G401.6 (cell line): ENCODE data around the gene SNX30.

Experiments used
- FAIRE-seq: peaks from 2 replicates; lab custom pipeline; 2012; peaks lifted over from hg19 to GRCh38; lab: Jason Lieb, UNC

SNX30 gene

DNA sequence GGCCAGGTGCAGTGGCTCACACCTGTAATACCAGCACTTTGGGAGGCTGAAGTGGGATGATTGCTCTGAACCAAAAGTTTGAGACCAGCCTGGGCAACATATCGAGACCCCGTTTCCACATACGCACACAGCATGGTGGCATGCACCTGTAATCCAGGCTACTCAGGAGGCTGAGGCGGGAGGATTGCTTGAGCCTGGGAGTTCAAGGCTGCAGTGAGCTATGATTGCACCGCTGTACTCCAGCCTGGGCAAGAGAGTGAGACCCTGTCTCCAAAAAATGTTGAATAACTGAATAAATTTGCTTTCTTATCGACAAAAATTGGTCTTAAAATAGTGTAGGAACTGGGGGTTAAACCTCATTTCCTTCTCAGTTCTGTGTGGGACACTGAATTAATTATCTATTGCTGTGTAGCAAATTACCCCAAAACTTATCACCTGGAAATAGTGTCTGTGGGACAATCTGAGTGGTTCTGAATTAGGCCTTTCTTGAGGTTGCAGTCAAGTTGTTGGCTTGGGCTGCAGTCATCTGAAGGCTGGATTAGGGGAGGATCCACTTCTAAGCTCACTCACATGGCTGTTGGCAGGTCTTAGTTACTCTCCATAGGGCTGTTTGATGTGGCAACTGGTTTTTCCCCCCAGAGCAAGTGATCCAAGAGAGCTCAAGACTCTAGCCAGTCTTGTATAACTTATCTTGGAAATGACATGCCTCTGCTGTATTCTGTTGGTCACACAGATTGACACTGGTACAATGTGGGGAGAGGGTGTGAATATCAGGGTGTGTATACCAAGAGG, 2.0 kb downstream of the SNX30 start:
- no peak for FAIRE-seq

DNA sequence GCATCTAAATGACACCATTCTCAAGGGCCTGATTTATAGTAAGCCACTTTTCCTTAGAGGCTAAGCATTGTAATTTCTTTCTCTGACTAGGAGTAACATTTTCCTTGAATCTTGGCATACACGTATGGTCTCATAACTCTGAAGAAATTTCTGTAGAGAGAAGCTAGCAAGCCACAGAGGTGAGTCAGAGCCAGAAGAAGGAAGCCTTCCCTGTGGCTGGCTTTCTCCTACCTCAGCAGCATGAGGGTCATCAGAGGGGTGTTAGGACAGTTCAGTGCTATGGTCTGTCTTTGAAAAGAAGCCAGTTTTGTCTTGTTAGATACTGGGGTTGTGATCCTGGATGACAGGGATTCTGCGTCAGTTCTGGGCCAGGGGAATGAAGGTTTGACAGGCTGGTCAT, 3.2 kb downstream of the SNX30 start:
- FAIRE-seq, result no peak

DNA sequence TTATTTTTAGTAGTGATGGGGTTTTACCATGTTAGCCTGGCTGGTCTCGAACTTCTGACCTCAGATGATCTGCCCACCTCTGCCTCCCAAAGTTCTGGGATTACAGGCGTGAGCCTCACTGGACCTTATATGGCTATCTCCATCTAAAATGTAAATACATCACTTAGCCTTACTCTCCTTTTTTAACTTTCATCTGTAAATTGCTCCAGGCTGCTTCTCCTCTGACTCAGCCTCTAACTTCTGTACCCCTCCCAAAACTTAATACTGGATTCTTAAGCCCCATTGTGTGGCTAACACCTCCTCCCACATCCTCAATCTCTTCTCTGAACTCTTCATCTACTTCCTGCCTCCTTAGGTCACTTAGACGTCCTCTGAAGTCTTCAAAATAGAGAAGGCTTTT, 4.0 kb downstream of the SNX30 start:
- no peak for FAIRE-seq

DNA sequence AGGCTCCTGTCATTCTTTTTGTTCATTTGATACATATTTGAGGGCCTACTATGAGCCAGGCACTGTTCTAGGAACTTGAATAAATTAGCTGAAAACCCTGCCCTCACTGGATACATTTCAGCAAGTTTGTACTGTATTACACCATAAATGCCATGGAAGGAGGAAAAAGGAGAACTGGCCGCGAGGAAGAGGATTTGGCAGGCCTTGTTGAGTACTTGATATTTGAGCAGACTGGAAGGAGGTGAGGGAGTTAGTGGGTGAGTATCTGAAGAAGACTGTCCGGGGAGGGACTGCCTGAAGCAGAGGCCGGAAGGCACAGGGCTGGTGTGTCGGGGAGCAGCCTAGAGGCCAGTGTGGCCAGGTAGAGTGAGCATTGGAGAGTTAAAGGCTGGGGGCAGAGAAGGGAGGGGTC, 4.5 kb downstream of the SNX30 start:
- no peak for FAIRE-seq

DNA sequence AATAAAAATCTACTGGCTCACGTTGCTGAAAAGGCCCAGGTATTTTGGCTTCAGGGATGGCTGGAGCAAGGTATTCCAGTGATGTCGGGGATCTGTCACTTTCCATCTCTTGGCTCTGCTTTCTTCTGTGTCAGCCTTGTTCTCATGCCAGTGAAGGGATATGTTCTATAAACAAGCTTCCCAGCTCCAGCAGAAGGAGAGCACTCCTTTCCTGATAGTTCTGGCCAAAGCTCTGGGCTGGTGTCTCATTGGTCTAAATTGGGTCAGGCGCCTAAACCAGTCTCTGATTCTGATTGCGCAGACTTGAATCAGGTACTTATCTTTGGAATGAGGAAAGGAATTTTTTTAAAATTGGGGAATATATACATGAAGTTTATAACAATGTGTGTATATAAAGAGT, 5.1 kb downstream of the SNX30 start:
- no peak for FAIRE-seq

DNA sequence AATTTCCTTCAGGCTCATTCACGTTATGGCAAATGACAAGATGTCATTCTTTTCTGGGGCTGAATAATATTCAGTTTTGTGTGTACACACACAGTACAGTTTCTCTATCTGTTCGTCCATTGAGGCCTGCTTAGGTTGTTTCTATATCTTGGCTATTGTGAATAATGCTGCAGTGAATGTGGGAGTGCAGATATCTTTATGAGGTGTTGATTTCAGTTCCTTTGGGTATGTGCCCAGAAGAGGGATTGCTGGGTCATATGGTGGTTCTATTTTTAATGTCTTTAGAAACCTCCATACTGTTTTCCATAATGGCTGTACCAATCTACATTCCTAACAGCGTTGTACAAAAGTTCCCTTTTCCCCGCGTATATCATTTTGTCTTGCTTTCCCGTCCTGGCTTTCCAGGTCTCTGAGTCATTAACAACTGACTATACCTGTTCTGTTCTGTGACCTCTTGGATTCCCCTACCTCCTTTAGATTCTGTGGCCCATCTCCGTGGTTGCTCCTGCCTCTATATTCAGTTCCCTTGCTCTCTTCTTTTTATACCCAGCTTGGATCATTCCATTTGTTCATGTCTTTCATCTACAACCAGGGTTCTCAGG, 6.8 kb downstream of the SNX30 start:
- no peak for FAIRE-seq

DNA sequence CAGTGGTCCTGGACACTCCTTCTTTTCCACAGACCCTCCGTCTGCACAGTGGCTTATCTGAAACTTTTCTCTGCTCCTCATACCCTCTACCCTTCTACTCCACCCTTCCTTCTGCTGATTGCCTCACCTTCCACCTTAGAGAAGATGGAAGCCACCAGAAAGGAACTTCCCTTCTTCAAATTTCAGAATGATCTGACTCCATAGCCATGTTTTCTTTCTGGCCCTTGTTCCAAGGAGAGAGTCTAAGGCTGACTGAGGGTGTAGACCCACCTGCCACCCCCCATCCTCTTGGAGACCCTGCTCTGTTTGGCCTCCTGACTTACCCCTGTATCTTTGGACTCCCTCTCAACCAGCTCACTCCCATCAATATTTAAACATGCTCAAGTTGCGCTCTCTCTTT, 7.4 kb downstream of the SNX30 start:
- no peak for FAIRE-seq

DNA sequence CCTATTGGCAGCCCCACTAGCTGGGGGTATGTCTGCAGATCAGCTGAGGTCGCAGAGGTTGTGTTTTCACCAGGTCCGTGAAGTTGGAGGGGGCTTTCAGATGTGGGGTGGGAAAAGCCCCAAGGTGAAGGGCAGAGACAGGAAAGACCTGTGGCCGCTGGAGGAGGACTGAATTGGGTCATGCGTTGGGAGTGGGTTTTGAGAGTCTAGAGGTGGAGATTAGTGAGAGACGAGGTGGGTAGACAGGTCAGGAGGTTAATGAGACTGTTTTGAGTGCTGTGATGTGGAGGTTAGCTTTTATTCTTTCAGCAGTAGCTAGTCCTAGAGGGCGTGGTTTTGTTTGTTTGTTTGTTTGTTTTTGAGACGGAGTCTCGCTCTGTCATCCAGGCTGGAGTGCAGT, 10.3 kb downstream of the SNX30 start:
- no peak for FAIRE-seq

DNA sequence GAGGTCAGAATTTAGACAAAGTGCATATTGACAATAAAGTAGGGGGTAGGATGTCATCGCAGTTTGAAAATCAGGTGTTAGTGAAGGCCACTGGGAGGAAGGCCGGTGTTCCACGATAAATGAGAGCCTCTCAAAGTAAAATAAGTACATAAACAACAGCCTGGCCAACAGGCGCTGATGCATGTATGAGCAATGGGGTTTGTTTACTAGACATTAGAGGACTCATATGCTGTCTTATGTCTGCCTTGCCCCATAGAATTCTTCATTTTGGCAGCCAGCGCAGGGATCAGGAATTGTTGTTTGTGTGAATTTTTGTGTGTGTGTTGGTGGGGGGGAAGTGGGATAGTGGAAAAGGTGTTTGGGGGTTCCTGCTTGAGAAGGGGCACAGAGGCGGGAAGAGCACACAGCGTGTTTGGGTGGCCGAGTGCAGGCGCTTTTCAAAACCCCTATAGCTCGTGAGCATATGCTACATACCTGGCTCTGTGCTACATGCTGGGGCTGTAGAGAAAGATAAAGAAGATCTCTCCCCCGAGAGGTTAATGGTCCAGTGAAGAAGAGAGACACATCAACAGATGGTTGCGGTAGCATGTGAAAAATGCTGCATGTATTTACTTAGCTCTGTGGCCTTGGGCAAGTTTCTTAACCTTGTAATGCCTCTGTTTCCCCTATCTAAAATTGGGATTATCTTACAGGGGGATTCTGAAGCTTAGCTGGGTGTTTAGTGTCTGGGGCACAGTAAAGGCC, 11.5 kb downstream of the SNX30 start:
- FAIRE-seq, result no peak

DNA sequence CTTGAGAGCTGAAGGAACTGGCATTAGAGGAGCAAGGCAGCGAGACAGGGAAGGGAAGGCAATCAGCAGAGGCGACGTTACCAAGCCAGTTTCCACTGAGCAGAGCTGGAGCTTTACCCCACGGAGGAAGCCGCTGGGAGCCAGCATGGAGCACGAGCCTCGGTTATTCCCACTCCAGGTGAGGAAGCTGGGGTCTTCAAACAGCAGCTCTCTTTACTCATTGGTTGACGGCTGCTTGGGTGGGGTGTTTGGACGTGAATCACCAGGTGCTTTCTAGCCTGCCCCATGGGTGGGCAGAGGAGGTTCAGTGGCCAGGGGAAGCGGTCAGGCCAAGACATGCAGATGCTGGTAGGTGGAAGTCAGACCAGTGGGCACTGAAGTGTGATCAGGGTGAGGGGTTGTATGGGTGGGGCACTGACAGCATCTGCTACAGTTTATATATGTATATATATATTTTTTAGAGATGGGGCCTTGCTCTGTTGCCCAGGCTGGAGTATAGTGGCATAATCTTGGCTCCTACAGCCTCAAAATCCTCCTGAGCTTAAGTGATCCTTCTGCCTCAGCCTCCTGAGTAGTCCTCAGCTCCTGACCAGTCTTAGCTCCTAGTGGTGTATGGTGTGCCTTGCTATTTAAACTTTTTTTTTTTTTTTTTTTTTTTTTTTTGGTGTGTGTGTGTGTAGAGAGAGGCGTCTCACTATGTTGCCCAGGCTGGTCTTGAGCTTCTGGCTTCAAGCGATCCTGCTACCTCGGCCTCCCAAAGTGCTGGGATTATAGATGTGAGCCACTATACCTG, 12.4 kb downstream of the SNX30 start:
- no peak for FAIRE-seq

DNA sequence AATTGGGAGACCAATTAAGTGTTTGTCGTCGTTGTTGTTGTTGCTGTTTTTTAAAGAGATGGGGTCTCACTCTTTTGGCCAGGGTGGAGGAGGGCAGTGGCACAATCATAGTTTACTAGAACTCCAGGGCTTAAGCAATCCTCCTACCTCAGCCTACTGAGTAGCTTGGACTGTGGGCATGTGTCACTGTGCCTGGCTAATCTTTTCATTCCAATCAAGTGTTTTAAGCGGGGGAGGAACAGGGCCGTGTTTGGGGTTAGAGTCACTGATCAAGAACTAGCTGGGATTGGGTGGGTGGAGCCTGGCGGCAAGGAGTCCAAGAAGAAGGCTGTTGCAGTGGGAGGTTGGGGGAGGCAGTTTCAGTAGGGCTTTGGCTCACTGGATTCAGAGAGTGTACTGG, 13.8 kb downstream of the SNX30 start:
- no peak for FAIRE-seq

DNA sequence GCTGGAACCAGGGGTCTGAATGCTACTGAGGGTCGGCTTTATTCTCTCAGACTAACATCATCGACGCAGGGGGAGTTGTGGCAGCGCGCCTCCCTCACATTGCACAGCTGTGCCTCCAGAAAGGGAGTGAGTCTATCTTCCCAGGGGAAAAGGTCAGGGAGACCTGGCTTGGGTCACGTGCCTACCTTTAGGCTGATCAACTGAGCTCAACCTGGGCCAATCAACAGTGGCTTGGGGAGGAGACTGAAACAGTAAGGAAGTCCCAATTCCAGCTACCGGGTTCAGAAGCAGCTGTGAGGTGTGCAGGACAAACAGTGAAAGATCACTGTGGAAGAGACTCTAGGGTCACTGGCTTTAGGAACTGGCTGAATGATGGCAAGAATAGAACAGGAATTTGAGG, 14.3 kb downstream of the SNX30 start:
- FAIRE-seq, result no peak

DNA sequence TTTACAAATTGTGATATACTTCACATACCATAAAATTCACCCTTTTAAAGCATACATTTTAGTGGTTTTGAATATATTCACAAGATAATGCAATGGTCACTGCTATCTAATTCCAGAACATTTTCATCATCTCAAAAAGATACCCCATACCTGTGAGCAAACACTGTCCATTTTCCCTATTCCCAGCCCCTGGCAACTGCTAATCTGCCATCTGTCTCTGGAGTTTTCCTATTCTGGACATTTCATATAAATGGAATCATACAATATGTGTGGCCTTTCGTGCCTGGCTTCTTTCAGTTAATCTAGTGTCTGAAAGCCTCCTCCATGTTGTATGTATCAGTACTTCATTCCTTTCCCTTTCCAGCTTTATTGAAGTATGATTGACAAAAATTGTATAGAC, 14.7 kb downstream of the SNX30 start:
- FAIRE-seq, result no peak

DNA sequence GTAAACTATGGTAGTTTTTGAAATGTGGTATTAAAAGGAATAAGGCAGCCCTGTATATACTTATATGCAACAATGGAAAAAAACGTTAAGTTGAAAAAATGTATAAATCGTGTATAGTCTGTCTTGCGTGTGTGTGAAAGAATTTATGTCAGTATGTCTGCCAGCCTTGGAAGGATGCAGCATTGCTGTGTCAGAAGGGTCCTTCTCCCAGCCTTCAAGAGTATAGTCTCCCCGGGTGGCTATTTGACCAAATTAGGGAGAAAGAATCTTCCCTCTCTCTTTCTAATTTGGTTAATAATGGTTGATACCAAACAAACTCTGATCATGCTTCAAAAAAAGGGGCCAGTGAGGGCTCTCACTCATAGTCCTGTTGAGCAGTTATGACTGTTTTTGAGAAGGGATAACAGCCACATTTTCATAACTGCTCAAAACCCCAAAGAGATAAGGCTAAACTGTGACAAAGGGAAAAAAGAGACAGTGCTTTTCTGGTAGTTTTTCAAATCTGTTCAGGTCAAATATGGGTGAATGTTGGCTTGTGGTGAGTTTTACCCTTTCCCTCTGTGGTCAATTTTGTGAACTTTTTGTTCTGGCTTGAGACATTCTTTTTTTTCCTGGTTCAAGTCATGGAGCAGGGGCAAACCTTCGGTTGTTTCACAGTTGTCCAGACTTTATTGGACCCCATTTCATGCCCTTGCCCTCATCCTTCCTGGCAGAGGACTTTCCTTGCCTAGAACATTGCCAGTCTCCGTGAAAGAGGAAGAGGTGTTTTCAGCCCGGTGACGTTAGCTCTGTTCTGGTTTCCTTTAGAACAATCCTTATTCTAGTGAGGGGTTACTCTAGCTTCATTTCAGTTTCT, 21.0 kb downstream of the SNX30 start:
- no peak for FAIRE-seq

DNA sequence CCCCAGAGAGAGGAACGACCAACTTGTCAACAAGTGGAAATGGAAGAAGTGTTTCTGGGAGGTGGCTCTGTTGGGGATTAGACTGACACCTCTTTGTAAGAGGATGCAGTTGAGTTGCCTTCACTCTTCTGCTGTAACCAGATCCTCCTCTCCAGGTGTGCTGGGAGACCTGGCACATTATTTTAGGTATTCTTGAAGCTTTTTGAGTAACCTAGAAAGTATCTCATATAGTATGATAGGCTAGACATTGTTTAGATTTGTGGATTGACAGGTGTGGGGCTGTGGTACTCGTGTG, 21.6 kb downstream of the SNX30 start:
- FAIRE-seq, result no peak

DNA sequence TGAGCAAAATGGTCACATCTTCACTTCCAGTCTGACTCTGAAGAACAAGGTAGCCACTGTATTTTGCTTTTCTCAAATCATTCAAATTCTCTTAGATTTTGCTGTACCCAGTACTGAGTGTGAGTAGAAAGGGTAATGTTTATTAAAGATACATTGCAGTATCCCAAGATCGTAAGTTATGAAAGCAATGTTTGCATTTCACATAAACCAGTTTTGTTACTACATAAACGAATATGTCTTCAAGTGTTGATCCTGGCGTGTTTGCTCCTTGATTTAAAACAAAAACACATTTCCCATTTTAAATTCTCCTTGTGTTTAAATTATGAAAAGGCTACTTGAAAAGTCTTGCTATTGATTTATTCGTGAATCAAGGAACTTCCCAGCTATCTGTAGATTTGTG, 22.0 kb downstream of the SNX30 start:
- FAIRE-seq, result no peak

DNA sequence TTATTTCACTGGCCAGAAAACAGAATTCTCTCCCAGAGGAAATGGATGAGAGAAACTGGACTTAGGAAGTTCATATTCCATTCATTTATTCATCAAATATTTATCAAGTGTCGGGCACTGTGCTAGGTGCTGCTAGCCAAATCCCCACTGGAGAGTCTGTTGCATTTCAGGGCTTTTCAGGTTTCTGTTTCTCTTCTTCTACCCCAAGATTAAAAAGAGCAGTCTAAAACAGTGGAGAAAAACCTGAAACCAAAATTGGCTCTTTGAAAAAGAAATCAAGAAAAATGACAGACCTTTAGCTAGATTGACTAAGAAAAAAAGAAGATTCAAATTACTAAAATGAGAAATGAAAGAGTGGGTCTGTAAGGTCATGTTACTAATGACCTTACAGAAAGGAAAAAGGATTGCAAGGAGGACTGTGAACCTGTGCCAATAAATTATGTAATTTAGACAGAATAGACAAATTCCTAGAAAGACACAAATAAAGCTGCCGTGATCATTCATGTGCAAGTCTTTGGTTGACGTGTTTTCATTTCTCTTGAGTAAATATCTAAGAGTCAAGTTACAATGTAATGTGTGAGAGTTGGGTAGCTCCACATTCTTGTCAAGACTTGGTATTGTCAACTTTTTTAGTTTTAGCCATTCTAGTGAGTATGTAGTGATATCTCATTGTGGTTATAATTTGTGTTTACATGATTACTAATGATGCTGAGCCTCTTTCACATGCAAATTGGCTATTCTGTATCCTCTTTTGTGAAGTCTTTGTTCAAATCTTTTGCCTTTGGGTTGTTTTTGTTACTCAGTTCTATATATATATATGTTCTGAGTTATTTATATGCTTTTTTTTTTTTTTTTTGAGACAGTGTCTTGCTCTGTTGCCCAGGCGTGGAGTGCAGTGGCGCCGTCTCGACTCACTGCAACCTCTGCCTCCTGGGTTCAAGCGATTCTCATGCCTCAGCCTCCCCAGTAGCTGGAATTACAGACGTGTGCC, 23.7 kb downstream of the SNX30 start:
- no peak for FAIRE-seq

DNA sequence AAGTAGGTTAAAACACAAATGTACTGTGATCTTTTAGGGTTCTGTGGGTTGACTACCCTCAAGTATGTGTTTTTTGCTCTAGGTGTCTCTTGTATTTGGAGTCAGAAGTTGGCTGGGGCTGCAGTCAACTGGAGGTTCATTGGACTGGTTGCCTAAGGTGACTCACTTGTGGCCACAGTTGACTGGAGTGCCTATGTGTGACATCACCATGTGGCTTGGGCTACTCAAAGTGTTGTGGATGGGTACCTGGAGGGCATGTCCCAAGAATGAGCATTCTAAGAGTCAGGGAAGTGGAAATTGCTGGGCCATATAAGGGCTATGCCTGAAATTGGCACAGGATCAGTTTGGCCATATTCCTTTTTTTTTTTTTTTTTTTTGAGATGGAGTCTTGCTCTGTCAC, 27.4 kb downstream of the SNX30 start:
- FAIRE-seq, result no peak

DNA sequence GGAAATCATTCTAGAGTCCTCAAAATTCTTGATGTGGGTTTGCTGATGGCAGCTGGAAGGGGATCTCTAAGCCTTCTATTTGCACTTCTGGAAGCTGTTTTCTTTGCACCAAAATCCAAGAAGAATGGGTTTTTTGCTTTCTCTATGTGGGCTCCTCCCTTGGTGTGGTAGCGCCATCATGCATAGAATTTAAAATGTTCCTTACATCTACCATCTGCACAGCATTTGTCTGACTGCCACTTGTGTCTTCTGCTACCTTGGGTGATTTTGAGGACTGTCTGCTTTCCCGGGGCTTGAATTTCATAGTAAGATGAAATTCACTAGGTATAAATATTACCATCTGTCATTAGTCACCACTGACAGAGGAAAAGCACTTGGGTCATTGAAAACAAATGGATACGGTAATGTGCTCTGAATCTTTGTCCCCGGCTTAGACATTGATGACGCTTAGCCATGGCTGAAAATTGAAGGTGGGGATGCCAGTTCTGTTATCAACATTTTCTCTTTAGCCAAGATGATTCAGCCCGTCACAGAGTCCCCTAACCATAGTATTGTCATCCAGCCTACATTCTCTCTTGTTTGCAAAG, 30.0 kb downstream of the SNX30 start:
- no peak for FAIRE-seq

DNA sequence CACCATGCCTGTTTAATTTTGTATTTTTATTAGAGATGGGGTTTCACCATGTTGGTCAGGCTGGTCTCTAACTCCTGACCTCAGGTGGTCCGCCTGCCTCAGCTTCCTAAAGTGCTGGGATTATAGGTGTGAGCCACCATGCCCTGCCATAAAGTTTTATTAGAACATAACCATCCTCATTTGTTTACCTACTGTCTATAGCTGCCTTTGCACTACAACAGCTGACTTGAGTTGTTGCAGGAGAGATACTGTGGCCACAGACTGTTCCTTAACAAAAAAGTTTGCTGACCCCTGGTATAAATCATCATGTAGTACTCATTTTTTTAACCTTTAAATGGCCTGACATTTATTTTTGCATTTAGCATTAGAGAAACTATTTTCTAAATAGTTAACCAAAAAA, 31.7 kb downstream of the SNX30 start:
- no peak for FAIRE-seq
